Endodermal cell (in vitro differentiated cells): ENCODE results near the gene RPRD2. TPM values are rescaled to one million over a fixed set of nuclear protein-coding genes. Genes with fewer than 3 reads are reported as not detected.

ENCODE experiments used
- DNase-seq: peaks from one replicate; pipeline ENCODE4 v3.0.0-alpha.2; 2017
- H3K27ac ChIP-seq: 2 replicates; pipeline ENCODE4 v1.5.1; 2013; ENCODE audit warnings: mild to moderate bottlenecking, low read depth, low read length, moderate library complexity
- H3K27me3 ChIP-seq: 2 replicates; pipeline ENCODE4 v1.6.1; 2013; ENCODE audit warnings: mild to moderate bottlenecking, low read length, moderate library complexity; ENCODE audit not compliant: insufficient read depth, control insufficient read depth, poor library complexity, severe bottlenecking
- H3K36me3 ChIP-seq: 2 replicates; pipeline ENCODE4 v1.7.0; 2013; ENCODE audit warnings: mild to moderate bottlenecking, low read length, moderate library complexity; ENCODE audit not compliant: control insufficient read depth, insufficient read depth
- H3K4me1 ChIP-seq: one replicate; pipeline ENCODE4 v1.7.0; 2013; ENCODE audit warnings: low read length; ENCODE audit not compliant: control insufficient read depth, insufficient read depth
- H3K4me3 ChIP-seq: 2 replicates; pipeline ENCODE4 v1.5.1; 2013; ENCODE audit warnings: mild to moderate bottlenecking, low read length, moderate library complexity
- H3K9ac ChIP-seq: 2 replicates; pipeline ENCODE4 v1.6.1; 2013; ENCODE audit warnings: mild to moderate bottlenecking, low read length, moderate library complexity; ENCODE audit not compliant: poor library complexity, severe bottlenecking; ENCODE audit errors: extremely low read depth
- H3K9me3 ChIP-seq: 2 replicates; pipeline ENCODE4 v1.6.1; 2013; ENCODE audit warnings: mild to moderate bottlenecking, low read length, moderate library complexity; ENCODE audit not compliant: control insufficient read depth
- H3K27ac Mint-ChIP-seq: 2 replicates; pipeline ENCODE4 v1.8.0; 2020; ENCODE audit warnings: mixed read lengths
- H3K27me3 Mint-ChIP-seq: 2 replicates; pipeline ENCODE4 v1.8.0; 2021; ENCODE audit warnings: mild to moderate bottlenecking, mixed read lengths; ENCODE audit not compliant: insufficient read depth
- H3K36me3 Mint-ChIP-seq: 2 replicates; pipeline ENCODE4 v1.8.0; 2020; ENCODE audit warnings: low read depth, mixed read lengths
- H3K4me1 Mint-ChIP-seq: 2 replicates; pipeline ENCODE4 v1.8.0; 2020; ENCODE audit warnings: mixed read lengths
- H3K4me3 Mint-ChIP-seq: 2 replicates; pipeline ENCODE4 v1.8.0; 2020; ENCODE audit warnings: mild to moderate bottlenecking, moderate library complexity, mixed read lengths
- H3K9me3 Mint-ChIP-seq: 2 replicates; pipeline ENCODE4 v1.8.0; 2020; ENCODE audit warnings: mild to moderate bottlenecking, mixed read lengths
- WGBS, 2 experiments: methylation state at CpG; one replicate each; pipeline versions ENCODE4 v1.1.5 to v1.1.7; 2013; ENCODE audit warnings: missing lambda C conversion rate in 2 of 2, mixed read lengths in 1 of 2; ENCODE audit not compliant: insufficient coverage in 1 of 2, insufficient read length in 1 of 2; 5-methylcytosine and 5-hydroxymethylcytosine counted together
- total RNA-seq, 2 donors: library from RNA; stranded (reverse); fragmentation: NEBNext Ultra II Directional in 1 of 2; extraction: Animal tissue kit (Norgen Biotek cat#: 25700) in 1 of 2; gene quantifications; 2 replicates in 1 of 2; 3 replicates in 1 of 2; pipeline ENCODE4 v1.2.1, GENCODE V29; 2021
- TF ChIP-seq, protein P1 (sequence below): fragments of 200-600 bp; sonication (generic); conservative IDR thresholded peaks from 2 replicates; pipeline ENCODE4 v1.5.0; 2021; ENCODE audit warnings: antibody characterized with exemption, mild to moderate bottlenecking

Gene RPRD2
- total RNA-seq, 2 donors from 2014 or later: 33.1 to 35.9 TPM

- Mint-ChIP-seq H3K27me3 (no peaks in the 10 kb centered on the region), H3K9me3 (no peaks in the 10 kb centered on the region), H3K4me3 (no peak overlapping the region), H3K27ac (no peak overlapping the region), H3K36me3 (peaks cover 49% of the 10 kb centered on the region), H3K4me1 (peaks cover 4% of the 10 kb centered on the region)
- H3K4me1 ChIP-seq: no peaks in the 10 kb centered on the region
- no peaks in the 10 kb centered on the region for H3K27me3 ChIP-seq
- H3K27ac ChIP-seq: no peak overlapping the region
- H3K9ac ChIP-seq: no peak overlapping the region
- no peak for DNase-seq
- no peaks in the 10 kb centered on the region for H3K9me3 ChIP-seq
- no peak overlapping the region for H3K4me3 ChIP-seq
- peaks cover 36% of the 10 kb centered on the region for H3K36me3 ChIP-seq
- TF ChIP-seq, protein P1, sequence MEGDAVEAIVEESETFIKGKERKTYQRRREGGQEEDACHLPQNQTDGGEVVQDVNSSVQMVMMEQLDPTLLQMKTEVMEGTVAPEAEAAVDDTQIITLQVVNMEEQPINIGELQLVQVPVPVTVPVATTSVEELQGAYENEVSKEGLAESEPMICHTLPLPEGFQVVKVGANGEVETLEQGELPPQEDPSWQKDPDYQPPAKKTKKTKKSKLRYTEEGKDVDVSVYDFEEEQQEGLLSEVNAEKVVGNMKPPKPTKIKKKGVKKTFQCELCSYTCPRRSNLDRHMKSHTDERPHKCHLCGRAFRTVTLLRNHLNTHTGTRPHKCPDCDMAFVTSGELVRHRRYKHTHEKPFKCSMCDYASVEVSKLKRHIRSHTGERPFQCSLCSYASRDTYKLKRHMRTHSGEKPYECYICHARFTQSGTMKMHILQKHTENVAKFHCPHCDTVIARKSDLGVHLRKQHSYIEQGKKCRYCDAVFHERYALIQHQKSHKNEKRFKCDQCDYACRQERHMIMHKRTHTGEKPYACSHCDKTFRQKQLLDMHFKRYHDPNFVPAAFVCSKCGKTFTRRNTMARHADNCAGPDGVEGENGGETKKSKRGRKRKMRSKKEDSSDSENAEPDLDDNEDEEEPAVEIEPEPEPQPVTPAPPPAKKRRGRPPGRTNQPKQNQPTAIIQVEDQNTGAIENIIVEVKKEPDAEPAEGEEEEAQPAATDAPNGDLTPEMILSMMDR: no peak
Measured at GRCh38 chr1:150466964-150467363, 103.0 kb downstream of the RPRD2 start.

DNA sequence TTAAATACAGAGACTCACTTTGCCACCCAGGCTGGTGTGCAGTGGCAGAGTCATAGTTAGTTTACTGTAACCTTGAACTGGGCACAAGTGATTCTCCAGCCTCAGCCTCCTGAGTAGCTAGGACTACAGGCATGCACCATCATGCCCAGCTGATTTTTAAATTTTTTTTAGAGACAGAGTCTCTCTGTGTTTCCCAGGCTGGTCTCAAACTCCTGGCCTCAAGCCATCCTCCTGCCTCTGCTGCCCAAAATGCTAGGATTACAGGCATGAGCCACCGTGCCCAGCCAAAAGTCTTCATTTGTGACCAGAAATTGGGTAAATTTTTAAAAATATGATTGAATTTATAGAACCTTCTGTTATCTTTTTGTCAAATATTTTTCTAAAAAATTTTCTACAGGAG lies 105.3 kb downstream of the RPRD2 start:
- H3K4me3 Mint-ChIP-seq: no peak overlapping the region
- H3K27ac Mint-ChIP-seq: no peak overlapping the region
- H3K36me3 ChIP-seq: peaks cover 49% of the 10 kb centered on the region
- H3K9ac ChIP-seq: no peak overlapping the region
- peaks cover 4% of the 10 kb centered on the region for H3K4me1 Mint-ChIP-seq
- no peaks in the 10 kb centered on the region for H3K27me3 Mint-ChIP-seq
- H3K27ac ChIP-seq: no peak overlapping the region
- no peaks in the 10 kb centered on the region for H3K4me1 ChIP-seq
- peaks cover 51% of the 10 kb centered on the region for H3K36me3 Mint-ChIP-seq
- H3K9me3 ChIP-seq: no peaks in the 10 kb centered on the region
- no peaks in the 10 kb centered on the region for H3K27me3 ChIP-seq
- TF ChIP-seq, protein P1: no peak
- no peak for DNase-seq
- H3K4me3 ChIP-seq: no peak overlapping the region
- WGBS, 2 experiments: 93 to 100% methylated on average over 1 of the region's 1 CpG
- no peaks in the 10 kb centered on the region for H3K9me3 Mint-ChIP-seq

DNA sequence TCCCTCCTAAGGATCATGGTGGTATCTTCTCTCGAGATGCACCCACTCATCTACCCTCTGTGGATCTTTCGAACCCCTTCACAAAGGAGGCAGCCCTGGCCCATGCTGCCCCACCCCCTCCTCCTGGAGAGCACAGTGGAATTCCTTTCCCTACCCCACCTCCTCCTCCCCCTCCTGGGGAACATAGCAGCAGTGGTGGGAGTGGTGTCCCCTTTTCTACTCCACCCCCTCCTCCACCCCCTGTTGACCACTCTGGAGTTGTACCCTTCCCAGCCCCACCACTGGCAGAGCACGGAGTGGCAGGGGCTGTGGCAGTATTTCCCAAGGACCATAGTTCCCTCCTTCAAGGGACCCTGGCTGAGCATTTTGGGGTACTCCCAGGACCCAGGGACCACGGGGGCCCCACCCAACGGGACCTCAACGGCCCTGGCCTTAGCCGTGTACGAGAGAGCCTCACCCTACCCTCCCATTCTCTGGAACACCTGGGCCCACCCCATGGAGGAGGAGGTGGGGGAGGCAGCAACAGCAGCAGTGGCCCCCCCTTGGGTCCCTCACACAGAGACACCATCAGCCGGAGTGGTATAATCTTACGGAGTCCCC lies 108.8 kb downstream of the RPRD2 start:
- Mint-ChIP-seq H3K4me1 (peaks cover 4% of the 10 kb centered on the region), H3K9me3 (no peaks in the 10 kb centered on the region)

More for the DNA sequence above, 108.8 kb downstream of the RPRD2 start:
- Mint-ChIP-seq H3K36me3 (peaks cover 36% of the 10 kb centered on the region), H3K4me3 (no peak overlapping the region), H3K27me3 (no peaks in the 10 kb centered on the region), H3K27ac (peak overlapping the region; percentile 66)
- Histone ChIP-seq H3K27ac (no peak overlapping the region), H3K36me3 (peaks cover 33% of the 10 kb centered on the region), H3K9ac (no peak overlapping the region), H3K9me3 (no peaks in the 10 kb centered on the region), H3K4me1 (no peaks in the 10 kb centered on the region), H3K27me3 (no peaks in the 10 kb centered on the region), H3K4me3 (no peak overlapping the region)
- peak; percentile 61 for DNase-seq
- TF ChIP-seq, protein P1: no peak
- WGBS, 2 experiments: 88 to 95% methylated on average over 3 to 10 of the region's 10 CpGs
